ENCODE measurements around the gene IFFO2.

DNA sequence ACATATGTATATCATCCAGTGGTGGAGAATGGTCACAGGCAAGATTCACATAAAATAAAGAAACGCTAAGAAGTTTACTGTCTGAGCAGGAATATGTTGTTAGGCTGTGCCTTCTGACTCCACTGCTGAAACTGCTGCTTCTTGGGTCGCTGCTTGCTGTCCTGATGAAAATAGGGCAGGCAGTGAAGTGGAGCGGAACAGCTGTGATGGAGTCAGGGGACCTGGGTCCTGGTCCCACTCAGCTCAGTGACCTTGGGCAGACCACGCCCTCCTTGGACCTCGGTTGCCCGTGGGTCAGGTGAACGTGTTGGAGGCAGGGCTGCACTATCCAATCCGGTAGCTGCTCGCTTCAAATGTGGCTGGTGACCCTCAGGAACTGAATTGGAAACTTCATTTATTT is 33.4 kb upstream of the IFFO2 start:
- TF ChIP-seq, protein P1, sequence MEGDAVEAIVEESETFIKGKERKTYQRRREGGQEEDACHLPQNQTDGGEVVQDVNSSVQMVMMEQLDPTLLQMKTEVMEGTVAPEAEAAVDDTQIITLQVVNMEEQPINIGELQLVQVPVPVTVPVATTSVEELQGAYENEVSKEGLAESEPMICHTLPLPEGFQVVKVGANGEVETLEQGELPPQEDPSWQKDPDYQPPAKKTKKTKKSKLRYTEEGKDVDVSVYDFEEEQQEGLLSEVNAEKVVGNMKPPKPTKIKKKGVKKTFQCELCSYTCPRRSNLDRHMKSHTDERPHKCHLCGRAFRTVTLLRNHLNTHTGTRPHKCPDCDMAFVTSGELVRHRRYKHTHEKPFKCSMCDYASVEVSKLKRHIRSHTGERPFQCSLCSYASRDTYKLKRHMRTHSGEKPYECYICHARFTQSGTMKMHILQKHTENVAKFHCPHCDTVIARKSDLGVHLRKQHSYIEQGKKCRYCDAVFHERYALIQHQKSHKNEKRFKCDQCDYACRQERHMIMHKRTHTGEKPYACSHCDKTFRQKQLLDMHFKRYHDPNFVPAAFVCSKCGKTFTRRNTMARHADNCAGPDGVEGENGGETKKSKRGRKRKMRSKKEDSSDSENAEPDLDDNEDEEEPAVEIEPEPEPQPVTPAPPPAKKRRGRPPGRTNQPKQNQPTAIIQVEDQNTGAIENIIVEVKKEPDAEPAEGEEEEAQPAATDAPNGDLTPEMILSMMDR (IDR thresholded peaks at IDR 0.05) = no peak
- TF ChIP-seq EZH2 (IDR thresholded peaks at IDR 0.05; ENCODE audit: borderline replicate concordance, insufficient read depth, low read depth, low read length, poor library complexity, severe bottlenecking) = no peak
